Neural cell (in vitro differentiated cells): ENCODE data around the gene LIN54. TPM values are rescaled to one million over a fixed set of nuclear protein-coding genes. Genes with fewer than 3 reads are reported as not detected.

Experiments used
- H2AFZ ChIP-seq: fragments of 200-600, 300-800 bp; sonication (generic), shearing (Covaris generic); 2 replicates; pipeline ENCODE4 v1.6.0; 2014; ENCODE audit warnings: low read depth, mild to moderate bottlenecking, antibody characterized with exemption, low read length, moderate library complexity
- H3F3A ChIP-seq: fragments of 200-600 bp; shearing (Covaris generic); 2 replicates; pipeline ENCODE4 v1.6.1; 2016; ENCODE audit warnings: mild to moderate bottlenecking, moderate library complexity, mixed read lengths, antibody characterized with exemption, low read length; ENCODE audit not compliant: insufficient read depth, poor library complexity, severe bottlenecking
- H3K27ac ChIP-seq: fragments of 200-600, 300-800 bp; sonication (generic), shearing (Covaris generic); 2 replicates; pipeline ENCODE4 v1.5.1; 2014; ENCODE audit warnings: mild to moderate bottlenecking, low read length, moderate library complexity
- H3K27me3 ChIP-seq: fragments of 300-800, 200-600 bp; sonication (generic), shearing (Covaris generic); 2 replicates; pipeline ENCODE4 v1.6.0; 2014; ENCODE audit warnings: mild to moderate bottlenecking, low read depth, low read length, moderate library complexity; ENCODE audit not compliant: insufficient read depth
- H3K36me3 ChIP-seq: fragments of 300-800, 200-600 bp; sonication (generic), shearing (Covaris generic); 2 replicates; pipeline ENCODE4 v1.5.1; 2014; ENCODE audit warnings: mild to moderate bottlenecking, antibody characterized with exemption, low read length, moderate library complexity; ENCODE audit not compliant: insufficient read depth
- H3K4me2 ChIP-seq: fragments of 300-800, 200-600 bp; sonication (generic), shearing (Covaris generic); 2 replicates; pipeline ENCODE4 v1.6.0; 2014; ENCODE audit warnings: mild to moderate bottlenecking, low read length
- H3K4me3 ChIP-seq: fragments of 300-800, 200-600 bp; sonication (generic), shearing (Covaris generic); 2 replicates; pipeline ENCODE4 v1.5.1; 2014; ENCODE audit warnings: mild to moderate bottlenecking, low read length, moderate library complexity
- H3K79me2 ChIP-seq: fragments of 200-600 bp; shearing (Covaris generic); replicated peaks from 2 replicates; pipeline ENCODE4 v1.6.0; 2014; ENCODE audit warnings: mild to moderate bottlenecking, low read length, moderate library complexity; ENCODE audit not compliant: insufficient read depth
- H3K9ac ChIP-seq: fragments of 300-800, 200-600 bp; sonication (generic), shearing (Covaris generic); 2 replicates; pipeline ENCODE4 v1.6.1; 2016; ENCODE audit warnings: mild to moderate bottlenecking, low read length, mixed read lengths
- H3K9me2 ChIP-seq: fragments of 200-600 bp; shearing (Covaris generic); 2 replicates; pipeline ENCODE4 v1.6.1; 2016; ENCODE audit warnings: mild to moderate bottlenecking, low read length, mixed read lengths; ENCODE audit not compliant: insufficient read depth
- H3K9me3 ChIP-seq: fragments of 200-600, 300-800 bp; sonication (generic), shearing (Covaris generic); 2 replicates; pipeline ENCODE4 v1.6.1; 2016; ENCODE audit warnings: mild to moderate bottlenecking, mixed run types, low read length, moderate library complexity, mixed read lengths
- H4K20me1 ChIP-seq: fragments of 200-600 bp; shearing (Covaris generic); 2 replicates; pipeline ENCODE4 v1.6.1; 2016; ENCODE audit warnings: mild to moderate bottlenecking, mixed run types; ENCODE audit not compliant: insufficient read depth
- CTCF ChIP-seq: fragments of 450-650 bp; IDR thresholded peaks from 2 replicates; pipeline ENCODE4 v1.5.1; 2014; ENCODE audit warnings: antibody characterized with exemption, mild to moderate bottlenecking, moderate library complexity; ENCODE audit not compliant: poor library complexity, severe bottlenecking
- EP300 ChIP-seq: fragments of 450-650 bp; conservative IDR thresholded peaks from 2 replicates; pipeline ENCODE4 v1.6.1; 2014; ENCODE audit warnings: antibody characterized with exemption, mild to moderate bottlenecking, moderate library complexity; ENCODE audit not compliant: poor library complexity, severe bottlenecking
- EZH2 ChIP-seq: fragments of 200-600, 300-800 bp; shearing (Covaris generic), sonication (generic); IDR thresholded peaks from 2 replicates; pipeline ENCODE4 v1.6.1; 2014; ENCODE audit warnings: antibody characterized with exemption, low read length, borderline replicate concordance, mild to moderate bottlenecking; ENCODE audit not compliant: insufficient read depth, poor library complexity, severe bottlenecking
- MXI1 ChIP-seq: fragments of 450-650 bp; conservative IDR thresholded peaks from 2 replicates; pipeline ENCODE4 v1.6.1; 2014; ENCODE audit warnings: antibody characterized with exemption, mild to moderate bottlenecking; ENCODE audit not compliant: poor library complexity, severe bottlenecking
- POLR2AphosphoS5 ChIP-seq: IDR thresholded peaks from 2 replicates; pipeline ENCODE4 v1.6.1; 2012
- RAD21 ChIP-seq: fragments of 450-650 bp; conservative IDR thresholded peaks from 2 replicates; pipeline ENCODE4 v1.6.1; 2014; ENCODE audit warnings: antibody characterized with exemption, mild to moderate bottlenecking, moderate library complexity
- SMC3 ChIP-seq: fragments of 450-650 bp; conservative IDR thresholded peaks from 2 replicates; pipeline ENCODE4 v1.6.1; 2014; ENCODE audit warnings: antibody characterized with exemption, mild to moderate bottlenecking, moderate library complexity; ENCODE audit not compliant: poor library complexity
- TAF1 ChIP-seq: IDR thresholded peaks from 2 replicates; pipeline ENCODE4 v1.6.1; 2012; ENCODE audit warnings: low read depth
- polyA plus RNA-seq: library from polyadenylated mRNA; depleted of rRNA; stranded (reverse); fragments of >200 nt; gene quantifications from 2 replicates; pipeline ENCODE4 v1.2.3, GENCODE V29; 2014
- TF ChIP-seq, protein P1 (sequence below): IDR thresholded peaks from 2 replicates; pipeline ENCODE4 v1.6.1; 2012; ENCODE audit warnings: borderline replicate concordance

The LIN54 gene
- polyA plus RNA-seq, 1 donor from 2014 or later: 7.3 TPM

GRCh38 chr4:82900411-82901182 is 110.0 kb downstream of the LIN54 start, which contains the start of gene THAP9:
Gene THAP9 (plus strand): TSS chr4:82900735. CDS start chr4:82900803, 68 bp downstream.
- Histone ChIP-seq H3K79me2 (peaks cover 55% of the 10 kb centered on the region), H3F3A (no peaks in the 10 kb centered on the region), H3K27ac (peak within 1 kb of the TSS; percentile 95), H3K4me2 (peak within 1 kb of the TSS; percentile 84), H3K9ac (peak within 1 kb of the TSS; percentile 87), H3K4me3 (peak within 1 kb of the TSS; percentile 73), H2AFZ (peak within 1 kb of the TSS; percentile 87), H3K27me3 (no peaks in the 10 kb centered on the region), H4K20me1 (no peaks in the 10 kb centered on the region), H3K9me2 (no peaks in the 10 kb centered on the region), H3K36me3 (no peaks in the 10 kb centered on the region), H3K9me3 (no peaks in the 10 kb centered on the region)
- TF ChIP-seq, protein P1, sequence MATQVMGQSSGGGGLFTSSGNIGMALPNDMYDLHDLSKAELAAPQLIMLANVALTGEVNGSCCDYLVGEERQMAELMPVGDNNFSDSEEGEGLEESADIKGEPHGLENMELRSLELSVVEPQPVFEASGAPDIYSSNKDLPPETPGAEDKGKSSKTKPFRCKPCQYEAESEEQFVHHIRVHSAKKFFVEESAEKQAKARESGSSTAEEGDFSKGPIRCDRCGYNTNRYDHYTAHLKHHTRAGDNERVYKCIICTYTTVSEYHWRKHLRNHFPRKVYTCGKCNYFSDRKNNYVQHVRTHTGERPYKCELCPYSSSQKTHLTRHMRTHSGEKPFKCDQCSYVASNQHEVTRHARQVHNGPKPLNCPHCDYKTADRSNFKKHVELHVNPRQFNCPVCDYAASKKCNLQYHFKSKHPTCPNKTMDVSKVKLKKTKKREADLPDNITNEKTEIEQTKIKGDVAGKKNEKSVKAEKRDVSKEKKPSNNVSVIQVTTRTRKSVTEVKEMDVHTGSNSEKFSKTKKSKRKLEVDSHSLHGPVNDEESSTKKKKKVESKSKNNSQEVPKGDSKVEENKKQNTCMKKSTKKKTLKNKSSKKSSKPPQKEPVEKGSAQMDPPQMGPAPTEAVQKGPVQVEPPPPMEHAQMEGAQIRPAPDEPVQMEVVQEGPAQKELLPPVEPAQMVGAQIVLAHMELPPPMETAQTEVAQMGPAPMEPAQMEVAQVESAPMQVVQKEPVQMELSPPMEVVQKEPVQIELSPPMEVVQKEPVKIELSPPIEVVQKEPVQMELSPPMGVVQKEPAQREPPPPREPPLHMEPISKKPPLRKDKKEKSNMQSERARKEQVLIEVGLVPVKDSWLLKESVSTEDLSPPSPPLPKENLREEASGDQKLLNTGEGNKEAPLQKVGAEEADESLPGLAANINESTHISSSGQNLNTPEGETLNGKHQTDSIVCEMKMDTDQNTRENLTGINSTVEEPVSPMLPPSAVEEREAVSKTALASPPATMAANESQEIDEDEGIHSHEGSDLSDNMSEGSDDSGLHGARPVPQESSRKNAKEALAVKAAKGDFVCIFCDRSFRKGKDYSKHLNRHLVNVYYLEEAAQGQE: peak; percentile 93
- TF ChIP-seq SMC3 (peak; percentile 49), MXI1 (peak; percentile 80), CTCF (no peak), EP300 (peak; percentile 80), POLR2AphosphoS5 (peak; percentile 87), EZH2 (no peak), TAF1 (peak; percentile 91), RAD21 (no peak)

GRCh38 chr4:82900066-82900410 is 110.6 kb downstream of the LIN54 start:
- Histone ChIP-seq H3K79me2 (peaks cover 59% of the 10 kb centered on the region), H2AFZ (peak overlapping the region; percentile 87)

More at GRCh38 chr4:82900066-82900410, 110.6 kb downstream of the LIN54 start:
- peak overlapping the region; percentile 73 for H3K4me3 ChIP-seq
- H3K27ac ChIP-seq: peak overlapping the region; percentile 95
- H3K9me2 ChIP-seq: no peaks in the 10 kb centered on the region
- no peaks in the 10 kb centered on the region for H3K36me3 ChIP-seq
- no peaks in the 10 kb centered on the region for H3F3A ChIP-seq
- no peaks in the 10 kb centered on the region for H3K9me3 ChIP-seq
- peak overlapping the region; percentile 84 for H3K4me2 ChIP-seq
- H3K9ac ChIP-seq: peak overlapping the region; percentile 87
- H3K27me3 ChIP-seq: no peaks in the 10 kb centered on the region
- H4K20me1 ChIP-seq: no peaks in the 10 kb centered on the region
- TF ChIP-seq CTCF: no peak
- TF ChIP-seq RAD21: peak; percentile 38
- peak; percentile 9 for TF ChIP-seq SMC3
- no peak for TF ChIP-seq MXI1
- TF ChIP-seq POLR2AphosphoS5: no peak
- TF ChIP-seq EP300: no peak
